Measurements from ENCODE around the gene MACROD1. TPM values are rescaled to one million over a fixed set of nuclear protein-coding genes. Genes with fewer than 3 reads are reported as not detected.

The MACROD1 gene
- total and polyA plus RNA-seq, 2 donors (not counting 1 experiment from before 2014, with no cell fraction given) = 2.7 to 8.6 TPM

DNA sequence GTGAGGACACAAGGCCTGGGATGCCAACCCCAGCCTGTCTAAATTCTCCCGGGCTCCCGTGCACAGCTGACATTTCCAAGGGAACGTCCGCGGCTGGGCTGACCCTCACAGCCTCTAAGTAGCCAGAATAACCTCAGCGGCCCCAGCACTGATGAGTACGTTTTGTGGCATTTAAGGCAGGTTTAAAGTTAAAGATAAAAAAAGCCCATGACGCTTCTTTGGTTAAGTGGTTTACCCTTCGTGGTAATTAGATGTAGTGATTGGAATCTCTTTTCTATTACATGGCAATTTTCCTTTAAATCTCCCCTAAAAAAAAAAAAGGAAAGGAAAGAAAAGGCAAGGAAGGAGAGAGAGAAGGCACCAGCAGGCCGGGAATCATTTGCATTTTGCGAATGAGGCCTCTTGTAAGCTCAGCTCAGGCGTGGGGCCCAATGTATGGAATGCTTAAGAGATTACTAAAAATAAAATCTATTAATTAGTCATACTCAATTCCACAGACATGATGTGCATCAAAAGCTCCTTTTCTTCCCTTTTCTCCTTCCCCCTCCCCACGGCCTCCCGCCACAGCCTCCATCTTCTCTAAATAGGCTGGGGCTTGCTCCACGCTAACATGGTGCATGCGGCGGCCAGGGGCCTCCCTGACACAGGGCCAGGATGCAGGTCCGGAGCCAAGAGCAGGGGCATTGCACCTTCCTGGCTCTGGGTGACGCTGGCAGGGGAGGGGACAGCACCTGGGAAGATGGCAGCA, 44.1 kb downstream of the MACROD1 start:
- Histone ChIP-seq H3K27me3 (replicated peaks in 1 of 4; ENCODE audit: control extremely low read depth in 1 of 4, control insufficient read depth in 3 of 4, insufficient read depth in 4 of 4, low read length in 3 of 4) (no peaks in the 10 kb centered on the region), H3K4me3 (ENCODE audit: control extremely low read depth in 1 of 5, extremely low read depth in 1 of 5, insufficient read depth in 1 of 5, low read depth in 2 of 5, low read length in 4 of 5) (no peak overlapping the region), H3K79me2 (ENCODE audit: control insufficient read depth, insufficient read depth, low read length) (no peaks in the 10 kb centered on the region), H3K4me1 (ENCODE audit: control insufficient read depth in 2 of 2, insufficient read depth in 2 of 2, low read length in 2 of 2) (no peaks in the 10 kb centered on the region), H3K36me3 (replicated peaks in 1 of 2; ENCODE audit: control extremely low read depth in 1 of 2, control insufficient read depth in 1 of 2, extremely low read depth in 1 of 2, insufficient read depth in 2 of 2, low read length in 1 of 2) (no peaks in the 10 kb centered on the region), H3K4me2 (replicated peaks; ENCODE audit: low read depth, low read length, poor library complexity, severe bottlenecking) (no peak overlapping the region), H3K9me3 (ENCODE audit: control extremely low read depth in 1 of 3, control insufficient read depth in 2 of 3, insufficient read depth in 1 of 3, low read length in 2 of 3) (no peaks in the 10 kb centered on the region), H3K27ac (ENCODE audit: low read length in 2 of 2) (no peak overlapping the region), H4K20me1 (ENCODE audit: control insufficient read depth, insufficient read depth, low read length, poor library complexity, severe bottlenecking) (no peaks in the 10 kb centered on the region), H3K9ac (ENCODE audit: low read length) (no peak overlapping the region), H2AFZ (ENCODE audit: insufficient read depth, low read depth, low read length, poor library complexity, severe bottlenecking) (no peak overlapping the region)
- intact Hi-C loops (cut with micrococcal nuclease) = no loop called here
- Mint-ChIP-seq H3K4me1 (no peaks in the 10 kb centered on the region), H3K9me3 (ENCODE audit: insufficient read depth) (no peaks in the 10 kb centered on the region), H3K27me3 (peaks cover under 1% of the 10 kb centered on the region), H3K4me3 (no peak overlapping the region), H3K27ac (no peak overlapping the region)
- no peak for ATAC-seq (ENCODE audit: low read depth)
- ChIA-PET POLR2A (no interaction called here), CTCF (interaction anchor here (1.0 kb wide), 1 partner anchor 10 kb away, joined by 3 read pairs; no protein-coding TSS in a partner anchor)
- WGBS (ENCODE audit: insufficient coverage) = 98% methylated on average over 9 of the region's 19 CpGs
- TF ChIP-seq EZH2 (IDR thresholded peaks at IDR 0.05; ENCODE audit: borderline replicate concordance, insufficient read depth, low read depth, low read length, poor library complexity, severe bottlenecking) = no peak
- TF ChIP-seq, protein P1, sequence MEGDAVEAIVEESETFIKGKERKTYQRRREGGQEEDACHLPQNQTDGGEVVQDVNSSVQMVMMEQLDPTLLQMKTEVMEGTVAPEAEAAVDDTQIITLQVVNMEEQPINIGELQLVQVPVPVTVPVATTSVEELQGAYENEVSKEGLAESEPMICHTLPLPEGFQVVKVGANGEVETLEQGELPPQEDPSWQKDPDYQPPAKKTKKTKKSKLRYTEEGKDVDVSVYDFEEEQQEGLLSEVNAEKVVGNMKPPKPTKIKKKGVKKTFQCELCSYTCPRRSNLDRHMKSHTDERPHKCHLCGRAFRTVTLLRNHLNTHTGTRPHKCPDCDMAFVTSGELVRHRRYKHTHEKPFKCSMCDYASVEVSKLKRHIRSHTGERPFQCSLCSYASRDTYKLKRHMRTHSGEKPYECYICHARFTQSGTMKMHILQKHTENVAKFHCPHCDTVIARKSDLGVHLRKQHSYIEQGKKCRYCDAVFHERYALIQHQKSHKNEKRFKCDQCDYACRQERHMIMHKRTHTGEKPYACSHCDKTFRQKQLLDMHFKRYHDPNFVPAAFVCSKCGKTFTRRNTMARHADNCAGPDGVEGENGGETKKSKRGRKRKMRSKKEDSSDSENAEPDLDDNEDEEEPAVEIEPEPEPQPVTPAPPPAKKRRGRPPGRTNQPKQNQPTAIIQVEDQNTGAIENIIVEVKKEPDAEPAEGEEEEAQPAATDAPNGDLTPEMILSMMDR (IDR thresholded peaks at IDR 0.05) = no peak
- DNase-seq = no peak

GRCh38 chr11:64120951-64121569, 44.9 kb downstream of the MACROD1 start:
- no peaks in the 10 kb centered on the region for H3K36me3 ChIP-seq (replicated peaks in 1 of 2; ENCODE audit: control extremely low read depth in 1 of 2, control insufficient read depth in 1 of 2, extremely low read depth in 1 of 2, insufficient read depth in 2 of 2, low read length in 1 of 2)
- H4K20me1 ChIP-seq (ENCODE audit: control insufficient read depth, insufficient read depth, low read length, poor library complexity, severe bottlenecking) = no peaks in the 10 kb centered on the region
- Mint-ChIP-seq H3K4me3 (no peak overlapping the region), H3K9me3 (ENCODE audit: insufficient read depth) (no peaks in the 10 kb centered on the region), H3K27ac (no peak overlapping the region), H3K27me3 (no peaks in the 10 kb centered on the region), H3K4me1 (no peaks in the 10 kb centered on the region)
- ATAC-seq (ENCODE audit: low read depth) = no peak
- intact Hi-C loops (cut with micrococcal nuclease) = no loop called here
- no peaks in the 10 kb centered on the region for H3K27me3 ChIP-seq (replicated peaks in 1 of 4; ENCODE audit: control extremely low read depth in 1 of 4, control insufficient read depth in 3 of 4, insufficient read depth in 4 of 4, low read length in 3 of 4)
- no peak overlapping the region for H2AFZ ChIP-seq (ENCODE audit: insufficient read depth, low read depth, low read length, poor library complexity, severe bottlenecking)
- H3K9me3 ChIP-seq (ENCODE audit: control extremely low read depth in 1 of 3, control insufficient read depth in 2 of 3, insufficient read depth in 1 of 3, low read length in 2 of 3) = no peaks in the 10 kb centered on the region
- no peaks in the 10 kb centered on the region for H3K79me2 ChIP-seq (ENCODE audit: control insufficient read depth, insufficient read depth, low read length)
- TF ChIP-seq, protein P1 (IDR thresholded peaks at IDR 0.05) = no peak
- no peak for TF ChIP-seq EZH2 (IDR thresholded peaks at IDR 0.05; ENCODE audit: borderline replicate concordance, insufficient read depth, low read depth, low read length, poor library complexity, severe bottlenecking)
- 87% methylated on average over 13 of the region's 13 CpGs for WGBS (ENCODE audit: insufficient coverage)
- no peak for DNase-seq
- no peaks in the 10 kb centered on the region for H3K4me1 ChIP-seq (ENCODE audit: control insufficient read depth in 2 of 2, insufficient read depth in 2 of 2, low read length in 2 of 2)
- H3K4me3 ChIP-seq (ENCODE audit: control extremely low read depth in 1 of 5, extremely low read depth in 1 of 5, insufficient read depth in 1 of 5, low read depth in 2 of 5, low read length in 4 of 5) = no peak overlapping the region
- no peak overlapping the region for H3K4me2 ChIP-seq (replicated peaks; ENCODE audit: low read depth, low read length, poor library complexity, severe bottlenecking)
- H3K27ac ChIP-seq (ENCODE audit: low read length in 2 of 2) = no peak overlapping the region
- ChIA-PET POLR2A (no interaction called here), CTCF (no interaction called here)
- no peak overlapping the region for H3K9ac ChIP-seq (ENCODE audit: low read length)

All from B cell (primary cell).